Measurements from ENCODE around the gene HSD17B11.
"Not testable (repeated sequence)": the region's sequence is repeated elsewhere in the genome, so short reads cannot be mapped to it uniquely, and the experiment has no call there.

The HSD17B11 gene

GRCh38 chr4:87405211-87405820 lies 14.3 kb upstream of the HSD17B11 start:
- DNase-seq (ENCODE audit: low read depth in 1 of 2, low spot score in 1 of 2): no peak

- DNase-seq (ENCODE audit: low read depth in 1 of 2, low spot score in 1 of 2): not testable (repeated sequence)
Observed at GRCh38 chr4:87403732-87404131, 12.7 kb upstream of the HSD17B11 start.

DNA sequence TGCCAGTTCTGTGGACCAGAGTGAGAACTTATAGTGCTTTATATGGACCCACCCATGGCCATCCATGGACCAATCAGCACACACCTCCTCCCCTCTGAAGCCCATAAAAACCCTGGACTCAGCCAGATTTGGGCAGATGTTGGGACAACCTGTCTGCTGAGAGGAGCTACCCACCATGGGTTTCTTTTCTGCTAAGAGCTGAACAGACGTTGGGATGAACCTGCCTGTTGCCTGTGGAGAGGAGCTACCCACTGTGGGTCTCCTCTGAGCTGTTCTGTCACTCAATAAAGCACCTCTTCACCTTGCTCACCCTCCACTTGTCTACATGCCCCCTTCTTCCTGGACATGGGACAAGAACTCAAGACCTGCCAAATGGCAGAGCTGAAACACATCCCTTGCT lies 9.0 kb upstream of the HSD17B11 start:
- DNase-seq (ENCODE audit: low read depth in 1 of 2, low spot score in 1 of 2): no peak

GRCh38 chr4:87399148-87399547 lies 8.2 kb upstream of the HSD17B11 start:
- no peak for DNase-seq (ENCODE audit: low read depth in 1 of 2, low spot score in 1 of 2)

DNA sequence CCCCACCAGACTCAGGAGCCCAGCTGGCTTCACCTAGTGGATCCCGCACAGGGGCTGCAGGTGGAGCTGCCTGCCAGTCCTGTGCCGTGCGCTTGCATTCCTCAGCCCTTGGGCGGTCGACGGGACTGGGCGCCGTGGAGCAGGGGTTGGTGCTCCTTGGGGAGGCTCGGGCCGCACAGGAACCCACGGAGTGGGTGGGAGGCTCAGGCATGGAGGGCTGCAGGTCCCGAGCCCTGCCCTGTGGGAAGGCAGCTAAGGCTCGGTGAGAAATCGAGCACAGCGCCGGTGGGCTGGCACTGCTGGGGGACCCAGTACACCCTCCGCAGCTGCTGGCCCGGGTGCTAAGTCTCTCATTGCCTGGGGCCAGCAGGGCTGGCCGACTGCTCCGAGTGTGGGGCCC lies 4.9 kb upstream of the HSD17B11 start:
- not testable (repeated sequence) for DNase-seq (ENCODE audit: low read depth in 1 of 2, low spot score in 1 of 2)

DNA sequence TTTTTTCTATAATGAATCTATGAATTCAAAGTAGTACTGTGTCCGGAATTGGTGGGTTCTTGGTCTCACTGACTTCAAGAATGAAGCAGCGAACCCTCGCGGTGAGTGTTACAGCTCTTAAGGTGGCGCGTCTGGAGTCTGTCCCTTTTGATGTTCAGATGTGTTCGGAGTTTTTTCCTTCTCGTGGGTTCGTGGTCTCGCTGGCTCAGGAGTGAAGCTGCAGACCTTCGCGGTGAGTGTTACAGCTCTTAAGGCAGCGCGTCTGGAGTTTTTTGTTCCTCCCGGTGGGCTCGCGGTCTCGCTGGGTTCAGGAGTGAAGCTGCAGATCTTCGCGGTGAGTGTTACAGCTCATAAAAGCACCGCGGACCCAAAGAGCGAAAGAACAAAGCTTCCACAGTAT lies 4.1 kb upstream of the HSD17B11 start:
- DNase-seq (ENCODE audit: low read depth in 1 of 2, low spot score in 1 of 2): not testable (repeated sequence)

DNA sequence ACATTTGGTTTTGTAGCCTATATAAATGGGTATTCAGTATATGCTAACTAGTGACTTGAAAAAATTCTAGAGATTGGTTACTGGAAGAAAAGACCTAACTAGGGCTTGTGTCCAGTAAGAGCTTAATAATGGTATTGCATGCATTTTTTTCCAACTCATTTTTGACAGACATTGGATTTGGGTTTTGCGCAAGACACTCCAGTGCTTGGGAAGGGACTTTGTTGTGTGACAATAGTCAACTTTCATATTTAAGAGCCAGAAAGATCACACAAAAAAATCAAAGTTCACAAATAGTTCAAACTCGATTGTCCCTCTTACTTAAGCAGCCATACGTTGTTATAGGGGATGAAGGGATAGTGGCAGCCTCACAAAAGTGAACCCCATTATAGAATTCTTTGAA lies 1.2 kb upstream of the HSD17B11 start:
- no peak for DNase-seq (ENCODE audit: low read depth in 1 of 2, low spot score in 1 of 2)

- no peak for DNase-seq (ENCODE audit: low read depth in 1 of 2, low spot score in 1 of 2)
Observed at GRCh38 chr4:87391576-87392054, 627 bp upstream of the HSD17B11 start.

- DNase-seq (ENCODE audit: low read depth in 1 of 2, low spot score in 1 of 2): no peak
Observed at GRCh38 chr4:87390551-87390890, 467 bp downstream of the HSD17B11 start.

DNA sequence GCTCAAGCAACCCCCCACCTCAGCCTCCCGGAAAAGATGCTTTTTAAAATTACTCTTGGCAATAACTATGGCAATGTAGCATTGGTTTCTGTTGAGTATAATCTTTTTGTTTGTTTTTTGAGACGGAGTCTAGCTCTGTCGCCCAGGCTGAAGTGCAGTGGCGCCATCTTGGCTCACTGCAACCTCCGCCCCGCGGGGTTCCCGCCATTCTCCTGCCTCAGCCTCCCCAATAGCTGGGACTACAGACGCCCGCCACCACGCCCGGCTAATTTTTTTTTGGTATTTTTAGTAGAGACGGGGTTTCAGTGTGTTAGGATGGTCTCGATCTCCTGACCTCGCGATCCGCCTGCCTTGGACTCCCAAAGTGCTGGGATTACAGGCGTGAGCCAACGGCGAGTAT lies 933 bp downstream of the HSD17B11 start:
- not testable (repeated sequence) for DNase-seq (ENCODE audit: low read depth in 1 of 2, low spot score in 1 of 2)

- DNase-seq (ENCODE audit: low read depth in 1 of 2, low spot score in 1 of 2): no peak
Observed at GRCh38 chr4:87388901-87389300, 2.1 kb downstream of the HSD17B11 start.

GRCh38 chr4:87387237-87387636 lies 3.8 kb downstream of the HSD17B11 start:
- no peak for DNase-seq (ENCODE audit: low read depth in 1 of 2, low spot score in 1 of 2)

GRCh38 chr4:87384466-87385132 lies 6.4 kb downstream of the HSD17B11 start:
- not testable (repeated sequence) for DNase-seq (ENCODE audit: low read depth in 1 of 2, low spot score in 1 of 2)

- DNase-seq (ENCODE audit: low read depth in 1 of 2, low spot score in 1 of 2): no peak
Observed at GRCh38 chr4:87382931-87383330, 8.1 kb downstream of the HSD17B11 start.

DNA sequence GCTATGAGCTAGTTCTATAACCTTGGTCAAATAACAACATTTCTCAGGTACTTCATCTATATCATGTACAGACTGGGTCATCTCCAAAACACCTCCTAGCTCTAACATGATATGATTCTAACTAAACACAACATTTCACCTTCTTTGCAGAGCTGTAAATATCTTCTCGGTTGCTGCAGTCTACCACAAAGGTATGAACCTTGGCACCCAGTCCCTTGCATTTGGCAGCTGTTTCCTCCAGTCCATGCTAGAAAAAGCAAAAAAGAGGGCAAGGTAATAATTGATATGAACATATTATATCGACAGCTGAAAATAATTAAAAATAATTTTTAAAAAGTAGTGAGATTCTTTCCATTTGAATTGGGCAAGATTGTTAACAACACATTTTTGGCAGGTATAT lies 8.9 kb downstream of the HSD17B11 start:
- no peak for DNase-seq (ENCODE audit: low read depth in 1 of 2, low spot score in 1 of 2)

GRCh38 chr4:87377816-87378215 lies 13.2 kb downstream of the HSD17B11 start:
- no peak for DNase-seq (ENCODE audit: low read depth in 1 of 2, low spot score in 1 of 2)

- no peak for DNase-seq (ENCODE audit: low read depth in 1 of 2, low spot score in 1 of 2)
Observed at GRCh38 chr4:87375719-87376291, 15.2 kb downstream of the HSD17B11 start.

DNA sequence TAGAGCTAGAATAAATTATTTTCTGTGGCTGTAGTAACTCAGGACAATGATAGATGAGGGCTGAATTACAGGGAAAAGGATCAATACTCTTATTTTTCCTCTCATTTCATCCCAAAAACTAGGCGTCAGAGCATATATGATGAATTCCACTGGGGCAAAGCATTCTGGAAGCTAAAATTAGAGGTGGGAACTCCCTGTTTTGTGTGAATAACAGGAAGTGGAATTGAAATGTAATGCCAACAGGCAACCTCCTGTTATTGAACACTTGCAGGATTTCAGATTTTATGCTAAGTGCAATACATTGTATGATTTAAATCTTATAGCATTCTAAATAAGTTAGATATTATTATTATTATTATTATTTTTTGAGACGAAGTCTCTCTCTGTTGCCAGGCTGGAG lies 20.9 kb downstream of the HSD17B11 start:
- no peak for DNase-seq (ENCODE audit: low read depth in 1 of 2, low spot score in 1 of 2)

DNA sequence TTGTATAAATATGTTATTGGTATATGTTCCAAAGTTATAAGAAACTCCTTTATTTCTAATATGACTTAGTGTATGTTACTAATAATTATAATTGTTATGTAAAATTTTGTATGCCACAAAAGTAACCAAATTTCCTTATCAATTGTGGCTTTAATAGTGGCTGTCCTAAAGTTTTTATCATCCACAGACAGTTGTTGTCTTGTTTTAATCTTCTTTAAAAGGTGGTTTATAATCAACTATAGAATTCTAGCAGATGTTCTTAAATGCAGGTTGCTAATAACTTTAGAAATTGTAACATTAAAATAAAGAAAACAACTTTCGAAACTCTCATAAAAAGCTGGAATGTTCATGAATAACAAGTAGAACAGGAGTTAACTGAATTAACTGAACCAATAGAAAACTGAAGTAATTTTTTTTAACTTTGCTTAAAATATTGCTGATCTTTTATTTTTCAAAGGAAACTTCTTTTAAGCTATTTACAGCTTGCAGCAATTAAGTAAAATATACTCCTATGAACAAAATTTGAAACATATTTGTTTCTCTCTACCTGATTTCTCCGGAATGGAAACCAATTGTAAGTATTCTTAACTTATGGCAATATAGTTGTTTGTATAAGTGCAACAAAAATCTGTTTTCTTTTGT lies 24.3 kb downstream of the HSD17B11 start:
- no peak for DNase-seq (ENCODE audit: low read depth in 1 of 2, low spot score in 1 of 2)

- no peak for DNase-seq (ENCODE audit: low read depth in 1 of 2, low spot score in 1 of 2)
Observed at GRCh38 chr4:87365348-87365747, 25.6 kb downstream of the HSD17B11 start.

DNA sequence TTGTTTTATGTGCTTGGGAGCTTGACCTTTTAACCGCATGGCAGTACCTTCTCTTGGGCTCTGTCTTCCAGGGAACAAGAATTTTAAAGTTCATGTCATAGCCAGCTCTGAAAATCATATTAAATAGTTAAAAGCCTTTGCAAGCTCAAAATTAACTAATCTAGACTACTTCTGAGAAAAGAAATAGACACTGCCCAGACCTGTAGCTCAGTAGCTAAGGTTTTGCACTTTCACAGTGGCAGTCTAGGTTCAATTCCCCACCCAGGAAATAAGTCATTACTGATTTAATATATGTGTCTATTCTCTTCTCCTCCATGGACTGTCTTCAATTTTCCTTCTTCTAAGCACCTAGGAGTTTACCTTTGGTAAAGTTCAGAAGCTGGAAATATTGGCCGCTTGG lies 27.4 kb downstream of the HSD17B11 start:
- no peak for DNase-seq (ENCODE audit: low read depth in 1 of 2, low spot score in 1 of 2)

GRCh38 chr4:87360338-87360935 lies 30.6 kb downstream of the HSD17B11 start:
- DNase-seq (ENCODE audit: low read depth in 1 of 2, low spot score in 1 of 2): no peak
